GM23248 (cell line): ENCODE results near the gene SELENOI. TPM values are rescaled to one million over a fixed set of nuclear protein-coding genes. Genes with fewer than 3 reads are reported as not detected.

Experiments
- DNase-seq: peaks from one replicate; pipeline ENCODE4 v3.0.0-alpha.2; 2015
- H2AFZ ChIP-seq: fragments of 200-600 bp; sonication (generic); 2 replicates; pipeline ENCODE4 v1.6.1; 2016; ENCODE audit warnings: antibody characterized with exemption
- H3F3A ChIP-seq: fragments of 200-600 bp; sonication (generic); 2 replicates; pipeline ENCODE4 v1.6.1; 2016; ENCODE audit warnings: mild to moderate bottlenecking, antibody characterized with exemption, mixed run types; ENCODE audit not compliant: insufficient read depth
- H3K27ac ChIP-seq: fragments of 200-600 bp; sonication (generic); 2 replicates; pipeline ENCODE4 v1.5.1; 2016; ENCODE audit warnings: mild to moderate bottlenecking
- H3K27me3 ChIP-seq: fragments of 200-600 bp; sonication (generic); replicated peaks from 2 replicates; pipeline ENCODE4 v1.6.1; 2016; ENCODE audit warnings: mild to moderate bottlenecking; ENCODE audit not compliant: insufficient read depth
- H3K36me3 ChIP-seq: fragments of 200-600 bp; sonication (generic); 2 replicates; pipeline ENCODE4 v1.6.1; 2016; ENCODE audit warnings: low read depth, mild to moderate bottlenecking
- H3K4me1 ChIP-seq: fragments of 200-600 bp; sonication (generic); 2 replicates; pipeline ENCODE4 v1.6.1; 2016; ENCODE audit warnings: mild to moderate bottlenecking; ENCODE audit not compliant: insufficient read depth
- H3K4me2 ChIP-seq: fragments of 200-600 bp; sonication (generic); one replicate; pipeline ENCODE4 v1.6.1; 2016; ENCODE audit warnings: mild to moderate bottlenecking; ENCODE audit not compliant: unreplicated experiment
- H3K4me3 ChIP-seq: fragments of 200-600 bp; sonication (generic); 2 replicates; pipeline ENCODE4 v1.5.1; 2016; ENCODE audit warnings: mild to moderate bottlenecking
- H3K79me2 ChIP-seq: fragments of 200-600 bp; sonication (generic); 2 replicates; pipeline ENCODE4 v1.6.1; 2016; ENCODE audit warnings: mild to moderate bottlenecking; ENCODE audit not compliant: insufficient read depth
- H3K9ac ChIP-seq: fragments of 200-600 bp; sonication (generic); 2 replicates; pipeline ENCODE4 v1.6.1; 2016; ENCODE audit warnings: mild to moderate bottlenecking
- H3K9me2 ChIP-seq: fragments of 200-600 bp; sonication (generic); 2 replicates; pipeline ENCODE4 v1.6.1; 2016; ENCODE audit warnings: mixed run types, mild to moderate bottlenecking, moderate library complexity; ENCODE audit not compliant: insufficient read depth
- H3K9me3 ChIP-seq: fragments of 200-600 bp; sonication (generic); one replicate; pipeline ENCODE4 v1.6.1; 2017; ENCODE audit warnings: low read depth
- H4K20me1 ChIP-seq: fragments of 200-600 bp; sonication (generic); 2 replicates; pipeline ENCODE4 v1.6.0; 2016; ENCODE audit not compliant: insufficient read depth
- EZH2 ChIP-seq: fragments of 200-600 bp; sonication (generic); IDR thresholded peaks from 2 replicates; pipeline ENCODE4 v1.6.1; 2018; ENCODE audit warnings: antibody characterized with exemption, mild to moderate bottlenecking; ENCODE audit not compliant: insufficient read depth, poor library complexity, severe bottlenecking
- EZH2phosphoT487 ChIP-seq: fragments of 200-600 bp; sonication (generic); IDR thresholded peaks from 2 replicates; pipeline ENCODE4 v1.6.1; 2018; ENCODE audit warnings: antibody characterized with exemption, moderate library complexity, mild to moderate bottlenecking, low read depth; ENCODE audit not compliant: insufficient read depth
- WGBS, 2 experiments: methylation state at CpG; one replicate each; pipeline ENCODE4 v1.1.6; 2015 to 2017; ENCODE audit warnings: low lambda C conversion rate in 2 of 2, low coverage in 1 of 2; ENCODE audit errors: missing lambda C conversion rate in 2 of 2; 5-methylcytosine and 5-hydroxymethylcytosine counted together
- in situ Hi-C: fragments of 300-500 bp; cut with MboI; formaldehyde crosslinking; loops from 2 replicates; pipeline ENCODE4 v1.15.0; 2020
- polyA plus RNA-seq: library from polyadenylated mRNA; unstranded; fragments of >200 nt; fragmentation: Nextera tagmentation; extraction: Ambion mirVana; gene quantifications from 2 replicates; pipeline ENCODE4 v1.2.1, GENCODE V29; 2016
- total RNA-seq: library from RNA; depleted of rRNA; stranded (reverse); fragments of >200 nt; shearing (Covaris generic); gene quantifications from 2 replicates; pipeline ENCODE4 v1.2.3, GENCODE V29; 2014

SELENOI gene
- total and polyA plus RNA-seq, 2 experiments from 2014 or later, result 3.6 to 19.8 TPM

DNA sequence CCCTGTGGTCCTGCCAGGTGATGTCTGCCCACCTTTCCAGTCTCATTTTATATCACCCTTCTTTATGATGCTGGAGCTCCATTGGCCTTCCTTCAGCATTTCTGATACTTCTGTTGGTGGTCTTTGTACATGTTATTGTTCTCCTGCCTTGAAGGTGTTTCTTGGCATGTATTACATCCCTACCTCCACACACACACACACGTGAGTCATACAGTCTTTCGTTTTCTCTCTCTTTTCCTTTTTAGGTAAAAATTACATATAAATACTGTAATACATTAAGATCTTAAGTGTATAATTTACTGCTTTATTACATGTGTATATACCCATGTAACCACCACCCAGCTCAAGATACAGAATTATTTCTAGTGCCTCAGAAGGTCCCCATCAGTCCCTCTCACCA is 10.8 kb downstream of the SELENOI start:
- Histone ChIP-seq H2AFZ (no peak overlapping the region), H3K9ac (no peak overlapping the region), H3K36me3 (no peaks in the 10 kb centered on the region), H3K27me3 (no peaks in the 10 kb centered on the region), H3K4me1 (peaks cover 19% of the 10 kb centered on the region), H3K79me2 (peaks cover 100% of the 10 kb centered on the region), H3K27ac (no peak overlapping the region), H3K9me2 (no peaks in the 10 kb centered on the region), H4K20me1 (no peaks in the 10 kb centered on the region), H3F3A (peaks cover 9% of the 10 kb centered on the region; the same call in 1 of the 2 replicates), H3K4me3 (no peak overlapping the region), H3K4me2 (no peak overlapping the region), H3K9me3 (no peaks in the 10 kb centered on the region)
- no peak for TF ChIP-seq EZH2phosphoT487
- no peak for TF ChIP-seq EZH2
- 58 to 74% methylated on average over 2 of the region's 2 CpGs for WGBS, 2 experiments
- in situ Hi-C loops, result no loop called here
- no peak for DNase-seq

DNA sequence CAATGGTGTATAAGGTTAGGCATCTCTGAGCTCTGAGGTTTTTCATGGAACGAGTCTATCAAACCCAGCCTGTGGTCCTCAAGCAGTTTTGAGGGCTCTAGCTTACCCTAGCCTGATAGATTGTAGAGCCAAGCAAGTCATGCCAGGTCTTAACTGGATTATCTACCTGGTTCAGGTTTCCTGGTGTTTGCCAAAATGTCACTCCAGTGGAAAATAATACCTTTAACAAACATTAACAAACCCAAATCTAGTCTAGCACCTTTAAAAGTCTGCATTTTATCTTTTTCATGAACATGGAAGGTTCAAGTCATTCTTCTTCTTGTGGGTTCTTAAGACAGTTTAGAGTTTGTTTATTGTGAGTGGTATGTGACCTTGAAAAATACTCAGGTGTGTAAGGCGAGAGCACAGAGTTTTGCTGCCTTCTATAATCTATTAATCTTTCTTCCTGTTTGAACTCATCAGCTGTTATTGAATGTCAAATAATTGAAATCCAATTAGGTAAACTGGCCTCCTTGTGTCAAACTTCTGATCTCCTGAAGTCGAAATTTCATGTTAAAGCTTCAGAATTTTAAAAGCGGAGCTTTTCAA is 14.0 kb downstream of the SELENOI start:
- Histone ChIP-seq H3K9me2 (no peaks in the 10 kb centered on the region), H3F3A (peaks cover 5% of the 10 kb centered on the region; the same call in 1 of the 2 replicates), H3K4me1 (peaks cover 19% of the 10 kb centered on the region), H3K27me3 (no peaks in the 10 kb centered on the region), H3K27ac (no peak overlapping the region), H3K9ac (no peak overlapping the region), H3K36me3 (no peaks in the 10 kb centered on the region), H3K4me2 (no peak overlapping the region), H4K20me1 (peaks cover 5% of the 10 kb centered on the region; the same call in 1 of the 2 replicates), H3K79me2 (peaks cover 100% of the 10 kb centered on the region), H3K9me3 (no peaks in the 10 kb centered on the region), H3K4me3 (no peak overlapping the region), H2AFZ (no peak overlapping the region)
- DNase-seq, result no peak
- TF ChIP-seq EZH2phosphoT487 (no peak), EZH2 (no peak)
- in situ Hi-C loops, result no loop called here
- 94 to 98% methylated on average over 4 of the region's 4 CpGs for WGBS, 2 experiments

GRCh38 chr2:26363323-26363722 is 17.4 kb downstream of the SELENOI start:
- TF ChIP-seq EZH2, result no peak
- no peak for TF ChIP-seq EZH2phosphoT487
- H3K36me3 ChIP-seq, result peaks cover 11% of the 10 kb centered on the region
- no peak overlapping the region for H3K9ac ChIP-seq
- no peak overlapping the region for H3K4me3 ChIP-seq
- H3K9me3 ChIP-seq, result no peaks in the 10 kb centered on the region
- H3K79me2 ChIP-seq, result peaks cover 77% of the 10 kb centered on the region
- H2AFZ ChIP-seq, result no peak overlapping the region
- no peak overlapping the region for H3K27ac ChIP-seq
- no peaks in the 10 kb centered on the region for H3K9me2 ChIP-seq
- in situ Hi-C loops, result no loop called here
- WGBS, 2 experiments, result 80 to 81% methylated on average over 4 of the region's 4 CpGs
- no peaks in the 10 kb centered on the region for H3F3A ChIP-seq
- H3K27me3 ChIP-seq, result no peaks in the 10 kb centered on the region
- no peak overlapping the region for H3K4me2 ChIP-seq
- H4K20me1 ChIP-seq, result peaks cover 5% of the 10 kb centered on the region; the same call in 1 of the 2 replicates
- H3K4me1 ChIP-seq, result 0 out of 2 replicates have a peak, but pooled peaks cover 7% of the 10 kb centered on the region
- peak; percentile 57 for DNase-seq

DNA sequence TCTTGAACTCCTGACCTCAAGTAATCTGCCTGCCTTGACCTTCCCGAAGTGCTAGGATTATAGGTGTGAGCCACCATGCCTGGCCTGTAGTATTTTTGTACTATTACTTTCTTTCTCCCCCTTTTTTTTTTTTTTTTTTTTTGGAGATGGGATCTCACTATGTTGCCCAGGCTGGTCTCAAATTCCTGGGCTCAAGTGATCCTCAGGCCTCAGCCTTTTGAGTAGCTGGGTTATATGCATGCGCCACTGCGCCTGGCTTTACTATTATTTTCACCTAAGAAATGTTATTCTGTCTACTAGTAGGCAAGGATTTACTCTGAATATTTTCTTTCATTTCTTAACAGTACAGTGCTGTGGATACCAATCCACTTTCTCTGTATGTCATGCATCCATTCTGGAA is 18.0 kb downstream of the SELENOI start:
- 47 to 49% methylated on average over 3 of the region's 3 CpGs for WGBS, 2 experiments
- H2AFZ ChIP-seq, result no peak overlapping the region
- no peak overlapping the region for H3K9ac ChIP-seq
- peaks cover 71% of the 10 kb centered on the region for H3K79me2 ChIP-seq
- no peak for TF ChIP-seq EZH2phosphoT487
- no peak for TF ChIP-seq EZH2
- H3K4me3 ChIP-seq, result no peak overlapping the region
- no peak for DNase-seq
- peaks cover 5% of the 10 kb centered on the region; the same call in 1 of the 2 replicates for H4K20me1 ChIP-seq
- no peaks in the 10 kb centered on the region for H3K9me2 ChIP-seq
- H3K4me1 ChIP-seq, result 0 out of 2 replicates have a peak, but pooled peaks cover 7% of the 10 kb centered on the region
- H3K4me2 ChIP-seq, result no peak overlapping the region
- in situ Hi-C loops, result no loop called here
- no peaks in the 10 kb centered on the region for H3F3A ChIP-seq
- no peaks in the 10 kb centered on the region for H3K9me3 ChIP-seq
- peaks cover 16% of the 10 kb centered on the region for H3K36me3 ChIP-seq
- H3K27ac ChIP-seq, result no peak overlapping the region
- H3K27me3 ChIP-seq, result no peaks in the 10 kb centered on the region

DNA sequence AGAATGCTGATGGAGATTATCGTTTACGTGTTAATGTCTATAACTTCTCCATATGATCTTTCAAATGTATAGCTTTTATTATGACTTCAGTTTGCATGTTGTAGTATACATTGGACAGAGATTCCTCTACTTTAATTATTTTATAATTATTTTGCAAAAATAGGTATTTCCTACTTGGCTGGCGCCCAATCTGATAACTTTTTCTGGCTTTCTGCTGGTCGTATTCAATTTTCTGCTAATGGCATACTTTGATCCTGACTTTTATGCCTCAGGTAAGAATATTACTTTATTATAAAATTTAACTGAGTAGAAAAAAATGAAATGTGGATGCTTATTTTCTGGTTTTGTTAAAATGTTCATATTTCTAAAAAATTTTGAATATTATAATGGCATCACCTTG is 18.7 kb downstream of the SELENOI start:
- TF ChIP-seq EZH2phosphoT487 (no peak), EZH2 (no peak)
- H3K9me3 ChIP-seq, result no peaks in the 10 kb centered on the region
- H3K9me2 ChIP-seq, result no peaks in the 10 kb centered on the region
- peaks cover 16% of the 10 kb centered on the region for H3K36me3 ChIP-seq
- 0 out of 2 replicates have a peak, but pooled peaks cover 7% of the 10 kb centered on the region for H3K4me1 ChIP-seq
- 98 to 99% methylated on average over 4 of the region's 4 CpGs for WGBS, 2 experiments
- H3K9ac ChIP-seq, result no peak overlapping the region
- peaks cover 64% of the 10 kb centered on the region for H3K79me2 ChIP-seq
- H2AFZ ChIP-seq, result no peak overlapping the region
- no peaks in the 10 kb centered on the region for H3F3A ChIP-seq
- no peaks in the 10 kb centered on the region for H3K27me3 ChIP-seq
- no peak overlapping the region for H3K27ac ChIP-seq
- no peak overlapping the region for H3K4me3 ChIP-seq
- peaks cover 5% of the 10 kb centered on the region; the same call in 1 of the 2 replicates for H4K20me1 ChIP-seq
- no peak for DNase-seq
- no peak overlapping the region for H3K4me2 ChIP-seq
- in situ Hi-C loops, result no loop called here
